T-helper 17 cell (primary cell): ENCODE measurements around the gene LTB4R. TPM values are rescaled to one million over a fixed set of nuclear protein-coding genes. Genes with fewer than 3 reads are reported as not detected.

Source experiments
- ATAC-seq: fragments of 150-1000 bp; cut with Tn5 transposase; 2 replicates; pipeline ENCODE4 v1.10.0; 2021; ENCODE audit warnings: mild to moderate bottlenecking, moderate library complexity
- DNase-seq, 3 donors: peaks; one replicate each; pipeline versions ENCODE4 v3.0.0 to v3.0.0-alpha.2; 2020 to 2021
- H3K9me3 ChIP-seq: one replicate; pipeline ENCODE4 v1.7.0; 2013; ENCODE audit warnings: low read length, mild to moderate bottlenecking; ENCODE audit not compliant: control insufficient read depth, poor library complexity, severe bottlenecking
- H3K27ac Mint-ChIP-seq: one replicate; pipeline ENCODE4 v1.8.0; 2022; ENCODE audit warnings: mild to moderate bottlenecking, moderate library complexity, mixed read lengths
- H3K27me3 Mint-ChIP-seq: one replicate; pipeline ENCODE4 v1.8.0; 2022; ENCODE audit warnings: mixed read lengths
- H3K36me3 Mint-ChIP-seq: one replicate; pipeline ENCODE4 v1.8.0; 2022; ENCODE audit warnings: low read depth, mixed read lengths
- H3K4me1 Mint-ChIP-seq: one replicate; pipeline ENCODE4 v1.8.0; 2022; ENCODE audit warnings: mild to moderate bottlenecking, mixed read lengths
- H3K4me3 Mint-ChIP-seq: one replicate; pipeline ENCODE4 v1.8.0; 2022; ENCODE audit warnings: mild to moderate bottlenecking, moderate library complexity, mixed read lengths
- total RNA-seq, 4 donors: library from RNA in 2 of 4; stranded (reverse) in 2 of 4; gene quantifications; one replicate each; pipeline ENCODE4 v1.2.3 and lab custom pipeline; 2022 to 2026

Gene LTB4R
- total RNA-seq, 2 donors from 2014 or later = 21.5 to 23.1 TPM

DNA sequence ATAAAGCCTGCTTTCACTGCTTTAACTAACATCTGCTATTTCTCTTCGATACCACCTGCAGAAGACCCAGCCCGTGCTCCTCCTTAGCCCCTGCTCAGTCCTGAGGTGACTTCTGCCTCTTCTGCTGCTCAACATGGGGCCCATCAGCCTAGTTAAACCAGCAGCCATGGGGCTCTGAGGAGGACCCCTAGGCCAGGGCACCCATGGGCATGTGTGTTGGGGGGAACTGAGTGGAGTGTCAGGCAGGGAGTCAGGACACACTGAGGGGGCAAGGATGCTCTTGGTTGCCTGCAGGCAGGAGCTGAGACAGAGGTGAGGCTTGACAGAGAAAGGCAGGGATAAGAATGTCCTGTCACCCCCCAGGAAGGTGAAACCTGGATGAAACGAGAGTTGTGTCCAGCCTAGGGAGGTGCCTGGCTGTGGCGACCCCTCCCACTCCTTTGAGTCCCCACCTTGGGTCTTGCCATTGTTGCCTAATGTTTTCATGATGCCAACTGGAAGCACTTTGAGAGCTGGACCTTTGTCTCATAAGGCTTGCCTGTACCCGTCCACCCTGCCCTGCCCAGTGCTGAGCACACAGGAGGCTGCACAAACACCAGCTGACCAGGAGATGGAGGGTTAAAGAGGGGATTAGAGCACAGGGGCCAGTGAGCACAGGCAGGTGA is 27.4 kb upstream of the LTB4R start:
- Mint-ChIP-seq H3K27me3 (no peaks in the 10 kb centered on the region), H3K27ac (peak overlapping the region; percentile 19), H3K4me1 (peaks cover 22% of the 10 kb centered on the region), H3K36me3 (no peaks in the 10 kb centered on the region), H3K4me3 (no peak overlapping the region)
- no peaks in the 10 kb centered on the region for H3K9me3 ChIP-seq
- ATAC-seq (no peak), DNase-seq (no peak)

DNA sequence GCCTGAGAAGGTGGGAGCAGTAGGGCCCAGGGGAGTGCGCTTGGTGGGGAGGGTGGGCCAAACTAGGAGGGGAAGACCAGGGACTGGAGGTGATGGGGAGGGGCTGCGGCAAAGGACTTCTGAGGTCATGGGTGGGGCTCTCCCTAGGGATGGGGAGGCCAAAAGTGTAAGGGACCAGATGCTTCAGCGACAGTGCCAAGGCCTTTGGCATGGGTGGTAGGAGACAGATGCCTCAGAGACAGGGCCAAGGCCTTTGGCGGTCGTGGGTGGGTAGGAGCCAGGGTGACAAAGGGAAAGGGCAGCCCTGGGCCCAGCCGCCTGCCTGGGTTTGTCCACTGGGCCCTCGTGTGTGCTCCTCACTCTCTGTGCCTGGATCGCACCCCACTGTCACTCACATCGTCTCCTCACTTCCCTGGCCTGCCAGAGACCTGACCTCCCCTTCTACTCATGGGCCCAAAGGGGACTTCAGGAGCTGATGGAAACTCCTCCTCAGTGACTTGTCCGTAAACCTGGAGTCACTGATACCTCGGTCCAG is 26.7 kb upstream of the LTB4R start:
- no peak for DNase-seq
- H3K27me3 Mint-ChIP-seq = no peaks in the 10 kb centered on the region
- no peak overlapping the region for H3K4me3 Mint-ChIP-seq
- H3K27ac Mint-ChIP-seq = no peak overlapping the region
- ATAC-seq = no peak
- H3K4me1 Mint-ChIP-seq = peaks cover 17% of the 10 kb centered on the region
- no peaks in the 10 kb centered on the region for H3K36me3 Mint-ChIP-seq
- H3K9me3 ChIP-seq = no peaks in the 10 kb centered on the region

DNA sequence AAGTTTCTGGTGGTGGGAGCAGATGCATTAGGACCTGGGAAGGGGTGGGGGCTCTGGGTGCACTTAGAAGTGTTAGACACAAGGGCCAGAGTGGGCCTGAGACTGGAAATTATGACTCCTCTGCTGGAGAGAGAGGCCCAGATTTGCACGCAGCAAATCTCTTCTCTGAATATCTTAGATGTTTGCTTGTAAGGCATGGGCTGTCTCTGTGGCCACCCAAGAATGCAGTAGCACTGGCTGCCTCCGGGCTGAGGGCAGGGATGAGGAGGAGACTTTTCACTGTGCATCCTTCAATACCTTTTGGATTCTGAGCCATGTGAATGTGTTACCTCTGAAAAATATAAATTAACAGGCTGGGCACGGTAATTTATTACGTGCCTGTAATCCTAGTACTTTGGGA is 26.0 kb upstream of the LTB4R start:
- H3K36me3 Mint-ChIP-seq = no peaks in the 10 kb centered on the region
- H3K9me3 ChIP-seq = no peaks in the 10 kb centered on the region
- H3K4me3 Mint-ChIP-seq = no peak overlapping the region
- DNase-seq (no peak), ATAC-seq (no peak)
- H3K4me1 Mint-ChIP-seq = peaks cover 14% of the 10 kb centered on the region
- no peaks in the 10 kb centered on the region for H3K27me3 Mint-ChIP-seq
- no peak overlapping the region for H3K27ac Mint-ChIP-seq

DNA sequence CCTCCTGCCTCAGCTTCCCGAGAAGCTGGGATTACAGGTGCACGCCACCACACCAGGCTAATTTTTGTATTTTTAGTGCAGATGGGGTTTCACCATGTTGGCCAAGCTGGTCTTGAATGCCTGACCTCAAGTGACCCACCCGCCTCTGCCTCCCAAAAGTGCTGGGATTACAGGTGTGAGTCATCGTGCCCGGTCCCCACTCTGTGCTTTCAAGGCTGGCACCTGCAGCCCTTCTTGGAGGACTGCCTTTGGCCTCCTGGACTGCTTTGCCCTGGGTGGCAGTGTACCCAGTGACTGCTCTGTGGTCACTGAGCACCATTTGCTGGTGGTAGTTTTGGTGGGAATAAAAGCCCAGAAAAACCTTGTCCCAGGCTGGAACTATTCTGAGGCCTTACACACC is 24.3 kb upstream of the LTB4R start:
- Mint-ChIP-seq H3K4me1 (peaks cover 12% of the 10 kb centered on the region), H3K27me3 (no peaks in the 10 kb centered on the region), H3K4me3 (no peak overlapping the region), H3K36me3 (peaks cover under 1% of the 10 kb centered on the region), H3K27ac (no peak overlapping the region)
- H3K9me3 ChIP-seq = no peaks in the 10 kb centered on the region
- DNase-seq = no peak
- ATAC-seq = no peak

- ATAC-seq (peak; percentile 95), DNase-seq (no peak)
- H3K27ac Mint-ChIP-seq = peak overlapping the region; percentile 63
- H3K4me1 Mint-ChIP-seq = peaks cover 11% of the 10 kb centered on the region
- no peaks in the 10 kb centered on the region for H3K27me3 Mint-ChIP-seq
- no peaks in the 10 kb centered on the region for H3K9me3 ChIP-seq
- no peak overlapping the region for H3K4me3 Mint-ChIP-seq
- peaks cover 4% of the 10 kb centered on the region for H3K36me3 Mint-ChIP-seq
These were observed 21.5 kb upstream of the LTB4R start for GRCh38 chr14:24289649-24290280.

- H3K9me3 ChIP-seq = no peaks in the 10 kb centered on the region
- H3K27me3 Mint-ChIP-seq = no peaks in the 10 kb centered on the region
- H3K4me1 Mint-ChIP-seq = peaks cover 11% of the 10 kb centered on the region
- DNase-seq (no peak), ATAC-seq (no peak)
- no peak overlapping the region for H3K4me3 Mint-ChIP-seq
- peaks cover 4% of the 10 kb centered on the region for H3K36me3 Mint-ChIP-seq
- H3K27ac Mint-ChIP-seq = peak overlapping the region; percentile 63
These were observed 20.6 kb upstream of the LTB4R start for GRCh38 chr14:24290746-24291145.

- ATAC-seq = no peak
- Mint-ChIP-seq H3K27me3 (no peaks in the 10 kb centered on the region), H3K4me1 (peaks cover 16% of the 10 kb centered on the region), H3K36me3 (peaks cover 6% of the 10 kb centered on the region), H3K27ac (peak overlapping the region; percentile 63), H3K4me3 (no peak overlapping the region)
- no peaks in the 10 kb centered on the region for H3K9me3 ChIP-seq
- DNase-seq = no peak
These were observed 19.7 kb upstream of the LTB4R start for GRCh38 chr14:24291446-24292117.

- no peaks in the 10 kb centered on the region for H3K27me3 Mint-ChIP-seq
- ATAC-seq (no peak), DNase-seq (no peak)
- peaks cover 23% of the 10 kb centered on the region for H3K4me1 Mint-ChIP-seq
- no peak overlapping the region for H3K27ac Mint-ChIP-seq
- H3K36me3 Mint-ChIP-seq = peaks cover 9% of the 10 kb centered on the region
- no peaks in the 10 kb centered on the region for H3K9me3 ChIP-seq
- no peak overlapping the region for H3K4me3 Mint-ChIP-seq
These were observed 19.0 kb upstream of the LTB4R start for GRCh38 chr14:24292118-24292807.

GRCh38 chr14:24293525-24293924 is 17.8 kb upstream of the LTB4R start:
- peaks cover 14% of the 10 kb centered on the region for H3K36me3 Mint-ChIP-seq
- H3K4me3 Mint-ChIP-seq = no peak overlapping the region
- ATAC-seq (no peak), DNase-seq (no peak)
- H3K27me3 Mint-ChIP-seq = no peaks in the 10 kb centered on the region
- peaks cover 25% of the 10 kb centered on the region for H3K4me1 Mint-ChIP-seq
- H3K27ac Mint-ChIP-seq = no peak overlapping the region
- H3K9me3 ChIP-seq = no peaks in the 10 kb centered on the region

DNA sequence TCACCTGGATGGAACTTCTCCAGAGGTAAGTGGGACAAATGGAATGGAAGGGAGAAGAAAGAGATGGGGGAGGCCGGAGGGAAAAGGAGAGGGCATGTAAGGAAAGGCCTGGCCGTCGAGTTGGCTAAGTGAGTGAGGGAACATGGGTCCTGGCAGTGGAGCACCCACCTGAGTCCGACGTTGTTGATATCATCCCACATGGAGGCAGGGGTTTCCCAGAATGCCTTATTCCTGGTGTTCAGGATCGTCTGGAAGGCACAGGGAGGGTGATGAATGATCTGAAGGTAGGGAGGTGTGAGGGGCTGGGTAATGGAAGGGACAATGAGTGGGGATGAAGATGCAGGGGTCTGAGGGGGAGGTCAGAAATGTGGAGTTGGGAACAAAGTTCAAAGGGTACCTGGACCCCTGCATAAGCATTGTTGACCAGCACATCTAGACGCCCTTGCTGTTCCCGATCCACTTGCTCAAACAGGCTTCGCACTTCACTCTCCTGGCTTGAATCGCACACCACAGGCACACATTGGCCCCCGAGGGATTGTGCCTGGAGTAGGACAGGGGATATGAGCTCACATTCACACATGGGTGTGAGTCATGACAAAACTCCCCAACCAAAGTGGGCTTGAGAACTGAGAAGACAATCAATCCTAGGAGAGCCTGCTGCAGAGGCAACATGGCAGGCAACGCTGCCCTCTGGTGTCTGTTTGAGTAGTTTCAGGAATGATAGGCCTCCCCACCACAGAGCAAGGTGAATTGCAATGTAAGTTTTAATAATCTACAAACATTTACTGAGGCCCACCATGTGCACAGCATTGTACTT is 14.8 kb upstream of the LTB4R start:
- no peaks in the 10 kb centered on the region for H3K9me3 ChIP-seq
- DNase-seq = peak; percentile 35 to 52 (median 51)
- H3K4me1 Mint-ChIP-seq = peaks cover 30% of the 10 kb centered on the region
- H3K36me3 Mint-ChIP-seq = peaks cover 14% of the 10 kb centered on the region
- peak overlapping the region; percentile 95 for H3K27ac Mint-ChIP-seq
- no peaks in the 10 kb centered on the region for H3K27me3 Mint-ChIP-seq
- peak overlapping the region; percentile 28 for H3K4me3 Mint-ChIP-seq
- ATAC-seq = peak; percentile 77

GRCh38 chr14:24297190-24297964 is 13.9 kb upstream of the LTB4R start:
- ATAC-seq (no peak), DNase-seq (no peak)
- H3K4me3 Mint-ChIP-seq = peak overlapping the region; percentile 15
- no peaks in the 10 kb centered on the region for H3K9me3 ChIP-seq
- no peaks in the 10 kb centered on the region for H3K27me3 Mint-ChIP-seq
- peaks cover 28% of the 10 kb centered on the region for H3K4me1 Mint-ChIP-seq
- H3K36me3 Mint-ChIP-seq = peaks cover 10% of the 10 kb centered on the region
- H3K27ac Mint-ChIP-seq = peak overlapping the region; percentile 95

GRCh38 chr14:24298892-24299254 is 12.4 kb upstream of the LTB4R start:
- Mint-ChIP-seq H3K27ac (peak overlapping the region; percentile 93), H3K36me3 (peaks cover 10% of the 10 kb centered on the region), H3K27me3 (no peaks in the 10 kb centered on the region), H3K4me1 (peaks cover 30% of the 10 kb centered on the region), H3K4me3 (peak overlapping the region; percentile 96)
- DNase-seq (no peak), ATAC-seq (no peak)
- no peaks in the 10 kb centered on the region for H3K9me3 ChIP-seq
